Esophagus (tissue), 2 donors: ENCODE data around the gene HSD17B14. TPM values are rescaled to one million over a fixed set of nuclear protein-coding genes. Genes with fewer than 3 reads are reported as not detected.
A peak's percentile ranks its signal among the peaks of the same experiment; 100 is the strongest.

Source experiments
- H3K27ac ChIP-seq, 2 donors: one replicate each; pipeline ENCODE4 v1.5.1; 2013; ENCODE audit warnings: low read depth in 2 of 2, mild to moderate bottlenecking in 2 of 2, inconsistent platforms in 1 of 2, low read length in 1 of 2, moderate library complexity in 1 of 2
- H3K27me3 ChIP-seq, 2 donors: one replicate each; pipeline ENCODE4 v1.6.1; 2013; ENCODE audit warnings: low read length in 2 of 2, control low read depth in 1 of 2, mild to moderate bottlenecking in 1 of 2; ENCODE audit not compliant: insufficient read depth in 2 of 2, control insufficient read depth in 1 of 2
- H3K36me3 ChIP-seq, 2 donors: one replicate each; pipeline ENCODE4 v1.6.1; 2013; ENCODE audit warnings: low read length in 1 of 2; ENCODE audit not compliant: control insufficient read depth in 2 of 2, insufficient read depth in 2 of 2
- H3K4me1 ChIP-seq, 2 donors: one replicate each; pipeline ENCODE4 v1.6.1; 2013; ENCODE audit warnings: low read length in 1 of 2; ENCODE audit not compliant: control insufficient read depth in 2 of 2, insufficient read depth in 2 of 2
- H3K4me3 ChIP-seq, 2 donors: one replicate each; pipeline ENCODE4 v1.5.1; 2013; ENCODE audit warnings: low read length in 2 of 2, mild to moderate bottlenecking in 2 of 2, low read depth in 1 of 2, moderate library complexity in 1 of 2
- H3K9me3 ChIP-seq, 2 donors: one replicate each; pipeline ENCODE4 v1.6.1; 2013; ENCODE audit warnings: mild to moderate bottlenecking in 2 of 2, low read depth in 1 of 2, low read length in 1 of 2, moderate library complexity in 1 of 2; ENCODE audit not compliant: control insufficient read depth in 2 of 2, insufficient read depth in 1 of 2
- WGBS, 2 donors: extraction: QIAGEN DNeasy Blood & Tissue Kit; methylation state at CpG; one replicate each; pipeline ENCODE4 v1.1.7; 2013; 5-methylcytosine and 5-hydroxymethylcytosine counted together
- polyA plus RNA-seq, 2 donors: library from polyadenylated mRNA; stranded (reverse); fragments of 200-250 nt; gene quantifications; one replicate each; pipeline ENCODE4 v1.2.3, GENCODE V29; 2013
- donor health status: healthy with polysubstance abuse.
- donor health status: Bipolar disorder and iron deficiency.

Gene HSD17B14
- polyA plus RNA-seq, 2 donors: 2.2 to 3.4 TPM

GRCh38 chr19:48815870-48816501 lies 20.3 kb downstream of the HSD17B14 start:
- Histone ChIP-seq H3K9me3 (peaks cover 0 to 2% of the 10 kb centered on the region in 2 donors), H3K4me1 (peaks cover 0 to 10% of the 10 kb centered on the region in 2 donors), H3K36me3 (no peaks in the 10 kb centered on the region), H3K27ac (peak overlapping the region; percentile 31 to 40), H3K27me3 (no peaks in the 10 kb centered on the region), H3K4me3 (no peak overlapping the region)
- 33 to 39% methylated on average over 14 of the region's 14 CpGs for WGBS, 2 donors

- Histone ChIP-seq H3K36me3 (no peaks in the 10 kb centered on the region), H3K27me3 (no peaks in the 10 kb centered on the region), H3K27ac (no peak overlapping the region), H3K4me1 (peaks cover 0 to 10% of the 10 kb centered on the region in 2 donors), H3K4me3 (no peak overlapping the region), H3K9me3 (peaks cover 0 to 2% of the 10 kb centered on the region in 2 donors)
- 80 to 92% methylated on average over 6 of the region's 6 CpGs for WGBS, 2 donors
Observed at GRCh38 chr19:48814895-48815294, 21.4 kb downstream of the HSD17B14 start.

GRCh38 chr19:48813123-48813913 lies 23.0 kb downstream of the HSD17B14 start:
- WGBS, 2 donors: 85 to 87% methylated on average over 21 of the region's 21 CpGs
- Histone ChIP-seq H3K27me3 (no peaks in the 10 kb centered on the region), H3K27ac (peak overlapping the region; percentile 83 to 87), H3K4me1 (peaks cover 0 to 7% of the 10 kb centered on the region in 2 donors), H3K36me3 (no peaks in the 10 kb centered on the region), H3K9me3 (peaks cover 0 to under 1% of the 10 kb centered on the region in 2 donors), H3K4me3 (no peak overlapping the region)

- Histone ChIP-seq H3K9me3 (no peaks in the 10 kb centered on the region), H3K27me3 (no peaks in the 10 kb centered on the region), H3K36me3 (no peaks in the 10 kb centered on the region), H3K27ac (peak overlapping the region; percentile 83 to 87), H3K4me3 (peak overlapping the region; percentile 15 to 26), H3K4me1 (peaks cover 3 to 7% of the 10 kb centered on the region in 2 donors)
- WGBS, 2 donors: 8 to 9% methylated on average over 32 to 39 of the region's 39 CpGs
Observed at GRCh38 chr19:48812094-48812929, 24.0 kb downstream of the HSD17B14 start.

- 9 to 11% methylated on average over 7 of the region's 7 CpGs for WGBS, 2 donors
- H3K4me3 ChIP-seq: peak overlapping the region; percentile 62 to 79
- peaks cover 0 to 4% of the 10 kb centered on the region in 2 donors for H3K36me3 ChIP-seq
- H3K4me1 ChIP-seq: peaks cover 3 to 9% of the 10 kb centered on the region in 2 donors
- no peaks in the 10 kb centered on the region for H3K9me3 ChIP-seq
- H3K27ac ChIP-seq: peak overlapping the region; percentile 79 to 89
- H3K27me3 ChIP-seq: no peaks in the 10 kb centered on the region
Observed at GRCh38 chr19:48810151-48810550, 26.1 kb downstream of the HSD17B14 start.

GRCh38 chr19:48807590-48808308 lies 28.5 kb downstream of the HSD17B14 start:
- no peaks in the 10 kb centered on the region for H3K27me3 ChIP-seq
- no peak overlapping the region for H3K4me3 ChIP-seq
- H3K4me1 ChIP-seq: peaks cover 3 to 9% of the 10 kb centered on the region in 2 donors
- no peaks in the 10 kb centered on the region for H3K9me3 ChIP-seq
- no peak overlapping the region for H3K27ac ChIP-seq
- peaks cover 0 to 4% of the 10 kb centered on the region in 2 donors for H3K36me3 ChIP-seq
- WGBS, 2 donors: 65 to 82% methylated on average over 13 of the region's 13 CpGs

GRCh38 chr19:48806818-48807589 lies 29.3 kb downstream of the HSD17B14 start:
- H3K4me3 ChIP-seq: no peak overlapping the region

GRCh38 chr19:48806518-48806817 lies 29.8 kb downstream of the HSD17B14 start:
- 80 to 81% methylated on average over 5 of the region's 5 CpGs for WGBS, 2 donors
- Histone ChIP-seq H3K27me3 (no peaks in the 10 kb centered on the region), H3K36me3 (peaks cover 0 to 4% of the 10 kb centered on the region in 2 donors), H3K9me3 (no peaks in the 10 kb centered on the region), H3K4me3 (no peak overlapping the region), H3K4me1 (peaks cover 3 to 7% of the 10 kb centered on the region in 2 donors), H3K27ac (no peak overlapping the region)

More at GRCh38 chr19:48806818-48807589, 29.3 kb downstream of the HSD17B14 start:
- H3K9me3 ChIP-seq: no peaks in the 10 kb centered on the region
- 75 to 83% methylated on average over 17 of the region's 17 CpGs for WGBS, 2 donors
- peaks cover 3 to 7% of the 10 kb centered on the region in 2 donors for H3K4me1 ChIP-seq
- H3K27ac ChIP-seq: no peak overlapping the region
- H3K27me3 ChIP-seq: no peaks in the 10 kb centered on the region
- peaks cover 0 to 4% of the 10 kb centered on the region in 2 donors for H3K36me3 ChIP-seq
